Loucy (cell line): ENCODE results near the gene CRAT.

Source experiments
- H2AFZ ChIP-seq: fragments of 200-600 bp; sonication (generic); 2 replicates; pipeline ENCODE4 v1.6.0; 2016; ENCODE audit warnings: antibody characterized with exemption, mild to moderate bottlenecking, low read length, moderate library complexity
- H3F3A ChIP-seq: fragments of 200-600 bp; 2 replicates; pipeline ENCODE4 v1.6.0; 2016; ENCODE audit warnings: antibody characterized with exemption, low read depth, mild to moderate bottlenecking
- H3K27me3 ChIP-seq: fragments of 200-600 bp; sonication (generic); 2 replicates; pipeline ENCODE4 v1.6.1; 2014; ENCODE audit warnings: low read length, mild to moderate bottlenecking; ENCODE audit not compliant: insufficient read depth, poor library complexity, severe bottlenecking
- H3K36me3 ChIP-seq: fragments of 200-600 bp; sonication (generic); 2 replicates; pipeline ENCODE4 v1.6.1; 2016; ENCODE audit warnings: low read length; ENCODE audit not compliant: insufficient read depth
- H3K4me1 ChIP-seq: fragments of 200-600 bp; sonication (generic); 2 replicates; pipeline ENCODE4 v1.5.1; 2014; ENCODE audit warnings: low read length, mild to moderate bottlenecking; ENCODE audit not compliant: insufficient read depth, poor library complexity, severe bottlenecking
- H3K4me2 ChIP-seq: fragments of 200-600 bp; sonication (generic); 2 replicates; pipeline ENCODE4 v1.6.0; 2014; ENCODE audit warnings: antibody characterized with exemption, low read length, low read depth, mild to moderate bottlenecking; ENCODE audit not compliant: poor library complexity, severe bottlenecking
- H3K4me3 ChIP-seq: fragments of 200-600 bp; sonication (generic); 2 replicates; pipeline ENCODE4 v1.5.1; 2014; ENCODE audit warnings: low read length, mild to moderate bottlenecking, mixed read lengths; ENCODE audit not compliant: poor library complexity, severe bottlenecking
- H3K79me2 ChIP-seq: fragments of 200-600 bp; sonication (generic); 2 replicates; pipeline ENCODE4 v1.6.1; 2014; ENCODE audit warnings: low read length; ENCODE audit not compliant: insufficient read depth
- H3K9ac ChIP-seq: fragments of 200-600 bp; sonication (generic); 2 replicates; pipeline ENCODE4 v1.6.0; 2014; ENCODE audit warnings: mild to moderate bottlenecking, low read depth, low read length, moderate library complexity; ENCODE audit not compliant: poor library complexity, severe bottlenecking
- H3K9me2 ChIP-seq: fragments of 200-600 bp; sonication (generic); replicated peaks from 2 replicates; pipeline ENCODE4 v1.6.1; 2016; ENCODE audit warnings: low read depth, low read length, mixed read lengths
- H3K9me3 ChIP-seq: fragments of 200-600 bp; sonication (generic); 2 replicates; pipeline ENCODE4 v1.6.1; 2014; ENCODE audit warnings: mild to moderate bottlenecking, antibody characterized with exemption, low read length, low read depth; ENCODE audit not compliant: insufficient read depth
- H4K20me1 ChIP-seq: fragments of 200-600 bp; sonication (generic); 2 replicates; pipeline ENCODE4 v1.6.0; 2014; ENCODE audit warnings: antibody characterized with exemption, low read length, mild to moderate bottlenecking; ENCODE audit not compliant: insufficient read depth, poor library complexity, severe bottlenecking
- CTCF ChIP-seq: fragments of 200-600 bp; sonication (generic); conservative IDR thresholded peaks from 2 replicates; pipeline ENCODE4 v1.5.1; 2014; ENCODE audit warnings: mild to moderate bottlenecking, antibody characterized with exemption, low read length
- EZH2phosphoT487 ChIP-seq: fragments of 200-600 bp; IDR thresholded peaks from 2 replicates; pipeline ENCODE4 v1.6.1; 2018; ENCODE audit warnings: antibody characterized with exemption, mild to moderate bottlenecking, moderate library complexity, borderline replicate concordance

CRAT gene

DNA sequence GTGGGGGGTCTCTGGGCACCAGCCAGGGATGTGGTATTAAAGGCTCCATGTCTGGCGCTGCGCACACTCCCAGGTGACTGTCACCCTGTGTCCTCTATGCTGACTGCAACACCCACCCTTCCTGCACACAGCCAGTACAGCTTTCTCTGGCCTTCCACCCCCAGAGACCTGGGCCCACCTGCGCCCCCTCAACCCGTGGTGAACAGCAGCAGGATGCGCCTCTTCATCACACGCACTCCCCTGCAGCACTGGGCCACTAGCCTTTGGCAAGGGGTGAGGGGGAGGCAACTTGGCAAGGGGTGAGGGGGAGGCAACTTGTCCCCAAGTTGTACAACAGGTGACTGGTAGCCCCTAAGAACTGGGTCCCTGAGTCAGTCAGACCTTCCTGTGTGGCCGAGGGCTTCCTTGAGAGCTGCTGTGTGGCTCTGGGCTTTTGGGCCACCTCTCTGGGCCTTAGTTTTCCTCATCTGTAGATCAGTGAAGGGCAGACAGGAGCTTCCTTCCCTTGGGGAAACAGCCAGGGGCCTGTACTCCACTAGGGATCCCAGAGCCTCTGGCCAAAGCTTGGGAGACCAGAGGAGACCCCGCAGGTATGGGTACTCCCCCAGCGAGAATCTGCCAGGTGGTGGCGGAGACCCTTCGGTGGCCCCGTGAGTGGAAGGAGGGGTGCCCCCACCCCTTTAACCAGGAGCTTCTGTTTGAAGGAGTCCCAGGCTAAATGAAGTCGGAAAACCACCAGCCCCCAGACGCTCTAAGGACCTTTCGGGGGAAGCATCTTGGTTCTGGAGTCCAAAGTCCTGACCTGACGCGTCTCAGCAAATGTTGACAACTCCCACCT lies 4.5 kb downstream of the CRAT start:
- Histone ChIP-seq H3K9ac (no peak overlapping the region), H3K9me3 (no peaks in the 10 kb centered on the region), H3K4me1 (no peaks in the 10 kb centered on the region), H3K27me3 (no peaks in the 10 kb centered on the region), H3K4me3 (no peak overlapping the region), H4K20me1 (no peaks in the 10 kb centered on the region), H3K79me2 (no peaks in the 10 kb centered on the region), H3K9me2 (no peaks in the 10 kb centered on the region), H3K36me3 (no peaks in the 10 kb centered on the region), H2AFZ (no peak overlapping the region), H3F3A (no peaks in the 10 kb centered on the region), H3K4me2 (no peak overlapping the region)
- no peak for TF ChIP-seq CTCF
- no peak for TF ChIP-seq EZH2phosphoT487

DNA sequence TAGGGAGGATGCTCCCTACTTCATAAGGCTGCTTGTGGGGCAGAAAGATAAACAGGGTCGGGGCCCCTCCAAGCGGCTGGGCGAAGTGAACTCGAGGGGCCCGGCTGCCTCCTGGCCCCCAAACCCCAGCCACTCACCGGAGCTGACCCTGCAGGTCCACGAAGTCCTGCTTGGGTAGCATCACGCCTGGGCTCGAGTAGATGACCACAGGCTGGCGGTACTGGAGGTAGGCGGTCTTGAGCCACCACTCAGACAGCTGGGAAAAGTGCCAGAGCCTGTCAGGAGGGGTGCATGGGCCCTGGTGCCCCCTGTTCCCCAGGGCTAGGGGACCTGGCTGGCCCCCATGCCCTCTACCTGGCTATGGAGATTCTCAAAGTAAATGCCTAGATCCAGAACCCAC lies 6.5 kb downstream of the CRAT start:
- TF ChIP-seq EZH2phosphoT487 (no peak), CTCF (no peak)
- Histone ChIP-seq H3K79me2 (no peaks in the 10 kb centered on the region), H3K36me3 (no peaks in the 10 kb centered on the region), H3K4me2 (no peak overlapping the region), H3K4me1 (no peaks in the 10 kb centered on the region), H2AFZ (no peak overlapping the region), H3K9me3 (no peaks in the 10 kb centered on the region), H3K9me2 (no peaks in the 10 kb centered on the region), H4K20me1 (no peaks in the 10 kb centered on the region), H3K27me3 (no peaks in the 10 kb centered on the region), H3K4me3 (no peak overlapping the region), H3K9ac (no peak overlapping the region), H3F3A (no peaks in the 10 kb centered on the region)

DNA sequence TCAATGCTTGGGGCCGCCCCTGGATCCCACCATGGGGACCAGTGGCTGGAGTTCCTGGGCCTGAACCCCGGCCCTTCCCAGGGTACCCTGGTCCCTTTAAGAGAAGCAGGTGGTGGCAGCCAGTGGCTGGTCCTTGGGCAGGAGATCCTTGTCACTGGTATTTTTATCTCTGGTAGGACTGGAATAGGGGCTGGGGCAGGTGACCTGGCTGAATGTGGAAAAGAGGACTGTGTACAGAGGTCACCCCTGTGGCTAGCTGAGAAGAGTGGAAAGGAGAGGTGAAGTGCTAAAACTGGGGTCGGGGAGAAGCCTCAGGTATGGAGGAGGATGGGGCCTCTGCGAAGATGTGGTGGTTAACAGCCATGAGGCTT lies 7.0 kb downstream of the CRAT start:
- TF ChIP-seq EZH2phosphoT487: no peak
- TF ChIP-seq CTCF: no peak
- H3K4me2 ChIP-seq: no peak overlapping the region
- H2AFZ ChIP-seq: no peak overlapping the region
- H3K9me3 ChIP-seq: no peaks in the 10 kb centered on the region
- no peaks in the 10 kb centered on the region for H3K79me2 ChIP-seq
- no peaks in the 10 kb centered on the region for H4K20me1 ChIP-seq
- H3K9me2 ChIP-seq: no peaks in the 10 kb centered on the region
- no peak overlapping the region for H3K9ac ChIP-seq
- no peaks in the 10 kb centered on the region for H3K36me3 ChIP-seq
- H3K27me3 ChIP-seq: no peaks in the 10 kb centered on the region
- H3K4me1 ChIP-seq: no peaks in the 10 kb centered on the region
- H3K4me3 ChIP-seq: no peak overlapping the region
- no peaks in the 10 kb centered on the region for H3F3A ChIP-seq
